Measurements from ENCODE around the gene OR2D2. TPM values are rescaled to one million over a fixed set of nuclear protein-coding genes. Genes with fewer than 3 reads are reported as not detected.

The OR2D2 gene
- total RNA-seq, 2 donors from 2014 or later, result 1.2 TPM; not detected in 1

DNA sequence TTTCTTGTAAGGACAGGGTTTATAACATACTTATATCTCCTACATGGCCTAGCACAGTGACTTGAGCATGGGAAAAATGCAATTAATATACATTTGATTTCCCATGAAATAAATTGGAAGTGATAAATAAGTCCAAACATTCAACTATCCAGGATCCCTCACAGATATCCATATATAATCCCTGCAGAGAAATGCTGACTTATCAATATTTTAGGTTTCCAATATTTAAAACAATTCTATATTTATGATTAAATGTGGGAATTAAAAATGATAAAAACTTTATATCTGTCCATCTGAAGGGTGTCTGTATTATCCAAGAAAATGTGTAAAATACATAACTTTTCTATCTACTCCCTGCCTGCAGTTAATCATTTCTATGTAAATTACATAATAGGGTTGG lies 9.5 kb downstream of the OR2D2 start:
- no peaks in the 10 kb centered on the region for H3K27me3 ChIP-seq (replicated peaks; ENCODE audit: insufficient read depth)
- H3K4me3 ChIP-seq, result no peak overlapping the region
- H3K36me3 ChIP-seq, result no peaks in the 10 kb centered on the region
- no peaks in the 10 kb centered on the region for H3K9me3 ChIP-seq
- intact Hi-C loops (cut with DNase I), result no loop called here
- TF ChIP-seq POLR2A (IDR thresholded peaks at IDR 0.05) (no peak), POLR2AphosphoS5 (IDR thresholded peaks at IDR 0.05) (no peak)
- TF ChIP-seq, protein P1, sequence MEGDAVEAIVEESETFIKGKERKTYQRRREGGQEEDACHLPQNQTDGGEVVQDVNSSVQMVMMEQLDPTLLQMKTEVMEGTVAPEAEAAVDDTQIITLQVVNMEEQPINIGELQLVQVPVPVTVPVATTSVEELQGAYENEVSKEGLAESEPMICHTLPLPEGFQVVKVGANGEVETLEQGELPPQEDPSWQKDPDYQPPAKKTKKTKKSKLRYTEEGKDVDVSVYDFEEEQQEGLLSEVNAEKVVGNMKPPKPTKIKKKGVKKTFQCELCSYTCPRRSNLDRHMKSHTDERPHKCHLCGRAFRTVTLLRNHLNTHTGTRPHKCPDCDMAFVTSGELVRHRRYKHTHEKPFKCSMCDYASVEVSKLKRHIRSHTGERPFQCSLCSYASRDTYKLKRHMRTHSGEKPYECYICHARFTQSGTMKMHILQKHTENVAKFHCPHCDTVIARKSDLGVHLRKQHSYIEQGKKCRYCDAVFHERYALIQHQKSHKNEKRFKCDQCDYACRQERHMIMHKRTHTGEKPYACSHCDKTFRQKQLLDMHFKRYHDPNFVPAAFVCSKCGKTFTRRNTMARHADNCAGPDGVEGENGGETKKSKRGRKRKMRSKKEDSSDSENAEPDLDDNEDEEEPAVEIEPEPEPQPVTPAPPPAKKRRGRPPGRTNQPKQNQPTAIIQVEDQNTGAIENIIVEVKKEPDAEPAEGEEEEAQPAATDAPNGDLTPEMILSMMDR (IDR thresholded peaks at IDR 0.05), result no peak
- H3K4me1 ChIP-seq (replicated peaks), result no peaks in the 10 kb centered on the region
- DNase-seq (ENCODE audit: low spot score), result no peak
- H3K27ac ChIP-seq, result no peak overlapping the region

DNA sequence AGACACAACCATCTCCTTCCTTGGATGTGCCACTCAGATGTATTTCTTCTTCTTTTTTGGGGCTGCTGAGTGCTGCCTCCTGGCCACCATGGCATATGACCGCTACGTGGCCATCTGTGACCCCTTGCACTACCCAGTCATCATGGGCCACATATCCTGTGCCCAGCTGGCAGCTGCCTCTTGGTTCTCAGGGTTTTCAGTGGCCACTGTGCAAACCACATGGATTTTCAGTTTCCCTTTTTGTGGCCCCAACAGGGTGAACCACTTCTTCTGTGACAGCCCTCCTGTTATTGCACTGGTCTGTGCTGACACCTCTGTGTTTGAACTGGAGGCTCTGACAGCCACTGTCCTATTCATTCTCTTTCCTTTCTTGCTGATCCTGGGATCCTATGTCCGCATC lies 15.4 kb downstream of the OR2D2 start:
- no peaks in the 10 kb centered on the region for H3K9me3 ChIP-seq
- no peak overlapping the region for H3K4me3 ChIP-seq
- no peaks in the 10 kb centered on the region for H3K27me3 ChIP-seq (replicated peaks; ENCODE audit: insufficient read depth)
- DNase-seq (ENCODE audit: low spot score), result no peak
- TF ChIP-seq, protein P1 (IDR thresholded peaks at IDR 0.05), result no peak
- TF ChIP-seq POLR2AphosphoS5 (IDR thresholded peaks at IDR 0.05), result no peak
- TF ChIP-seq POLR2A (IDR thresholded peaks at IDR 0.05), result no peak
- no peaks in the 10 kb centered on the region for H3K36me3 ChIP-seq
- 85% methylated on average over 3 of the region's 3 CpGs for WGBS
- no peaks in the 10 kb centered on the region for H3K4me1 ChIP-seq (replicated peaks)
- H3K27ac ChIP-seq, result no peak overlapping the region
- intact Hi-C loops (cut with DNase I), result no loop called here

DNA sequence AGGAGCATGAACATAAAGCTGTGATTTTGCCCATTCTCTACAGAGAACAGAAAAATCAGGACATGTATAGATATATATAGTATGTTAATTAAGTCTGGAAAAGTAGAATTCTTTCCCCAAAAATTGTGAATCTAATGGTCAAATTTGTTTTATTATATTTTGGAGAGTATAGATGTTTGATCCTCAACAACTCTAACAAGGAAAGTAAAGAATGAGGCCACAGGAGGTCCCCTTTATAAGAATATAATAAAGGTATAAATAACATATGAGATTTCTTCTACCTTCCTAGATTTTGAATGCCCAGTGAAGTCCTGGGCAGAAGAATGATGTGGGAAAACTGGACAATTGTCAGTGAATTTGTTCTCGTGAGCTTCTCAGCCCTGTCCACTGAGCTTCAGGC lies 16.0 kb downstream of the OR2D2 start, which contains the start of gene OR10A4:
Gene OR10A4 (plus strand): TSS at position 301 of the 400 bp plus-strand sequence. CDS start 23 bp downstream, at position 324.
- Histone ChIP-seq H3K36me3 (no peaks in the 10 kb centered on the region), H3K4me1 (replicated peaks) (no peaks in the 10 kb centered on the region), H3K27me3 (replicated peaks; ENCODE audit: insufficient read depth) (no peaks in the 10 kb centered on the region), H3K4me3 (no peak within 1 kb of the TSS), H3K27ac (no peak within 1 kb of the TSS), H3K9me3 (no peaks in the 10 kb centered on the region)
- TF ChIP-seq, protein P1 (IDR thresholded peaks at IDR 0.05), result no peak
- TF ChIP-seq POLR2A (IDR thresholded peaks at IDR 0.05), result no peak
- DNase-seq (ENCODE audit: low spot score), result no peak
- WGBS, result 89% methylated on average over 1 of the region's 1 CpG
- intact Hi-C loops (cut with DNase I), result no loop called here

DNA sequence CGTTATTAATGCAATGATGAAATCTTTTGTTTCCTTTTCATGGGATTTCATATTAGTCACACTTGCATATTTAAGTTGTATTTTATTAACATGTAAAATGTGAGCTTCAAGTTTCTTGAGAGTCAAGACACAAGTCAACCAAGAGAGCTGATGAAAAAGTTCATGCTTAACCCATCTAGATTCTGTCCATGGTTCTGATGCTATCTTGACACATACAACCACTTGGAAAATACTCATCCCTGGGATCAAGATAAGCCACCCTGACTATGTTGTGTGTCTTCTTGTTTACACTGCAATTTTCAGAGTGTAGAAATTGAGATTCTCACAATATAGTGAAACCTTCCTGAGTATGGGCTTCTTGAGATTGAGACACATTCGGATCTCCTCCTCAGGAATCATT lies 16.5 kb downstream of the OR2D2 start:
- Histone ChIP-seq H3K9me3 (no peaks in the 10 kb centered on the region), H3K4me3 (no peak overlapping the region), H3K36me3 (no peaks in the 10 kb centered on the region), H3K27me3 (replicated peaks; ENCODE audit: insufficient read depth) (no peaks in the 10 kb centered on the region), H3K27ac (no peak overlapping the region), H3K4me1 (replicated peaks) (no peaks in the 10 kb centered on the region)
- WGBS, result 94% methylated on average over 2 of the region's 2 CpGs
- intact Hi-C loops (cut with DNase I), result no loop called here
- no peak for DNase-seq (ENCODE audit: low spot score)
- TF ChIP-seq, protein P1 (IDR thresholded peaks at IDR 0.05), result no peak
- TF ChIP-seq POLR2AphosphoS5 (IDR thresholded peaks at IDR 0.05) (no peak), POLR2A (IDR thresholded peaks at IDR 0.05) (no peak)

DNA sequence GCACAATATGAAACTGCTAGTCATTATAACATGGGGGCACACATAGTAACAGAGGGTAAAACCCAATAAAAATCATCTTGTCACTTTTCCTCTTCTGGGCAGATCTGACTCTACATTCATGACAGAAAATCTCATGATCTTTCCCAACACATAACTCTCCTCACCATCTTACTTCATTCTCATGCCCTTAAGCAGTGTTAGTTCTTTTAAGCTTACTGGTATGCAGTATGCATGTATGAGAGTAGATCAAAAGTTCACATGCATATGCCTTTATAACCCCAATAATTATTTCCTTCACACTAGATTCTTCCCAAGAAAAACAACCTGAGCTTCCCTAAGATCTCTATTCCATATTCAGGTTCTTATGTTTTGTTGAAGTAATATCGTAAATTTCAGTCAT lies 21.0 kb downstream of the OR2D2 start:
- H3K27ac ChIP-seq, result no peak overlapping the region
- no peak for DNase-seq (ENCODE audit: low spot score)
- H3K36me3 ChIP-seq, result no peaks in the 10 kb centered on the region
- TF ChIP-seq, protein P1 (IDR thresholded peaks at IDR 0.05), result no peak
- TF ChIP-seq POLR2AphosphoS5 (IDR thresholded peaks at IDR 0.05) (no peak), POLR2A (IDR thresholded peaks at IDR 0.05) (no peak)
- intact Hi-C loops (cut with DNase I), result no loop called here
- H3K27me3 ChIP-seq (replicated peaks; ENCODE audit: insufficient read depth), result no peaks in the 10 kb centered on the region
- H3K4me1 ChIP-seq (replicated peaks), result no peaks in the 10 kb centered on the region
- 91% methylated on average over 1 of the region's 1 CpG for WGBS
- no peak overlapping the region for H3K4me3 ChIP-seq
- no peaks in the 10 kb centered on the region for H3K9me3 ChIP-seq
